NCI-H460 (cell line): ENCODE results near the gene CNTNAP2. TPM values are rescaled to one million over a fixed set of nuclear protein-coding genes. Genes with fewer than 3 reads are reported as not detected.
"Not testable (repeated sequence)": the region's sequence is repeated elsewhere in the genome, so short reads cannot be mapped to it uniquely, and the experiment has no call there.

Source experiments
- DNase-seq: peaks from one replicate; pipeline ENCODE4 v3.0.0-alpha.2; 2016; ENCODE audit warnings: low read depth; ENCODE audit errors: extremely low read depth
- total RNA-seq: library from RNA; depleted of rRNA; stranded (reverse); fragments of >200 nt; shearing (Covaris generic); gene quantifications from 2 replicates; pipeline ENCODE4 v1.2.3, GENCODE V29; 2014

The CNTNAP2 gene
- total RNA-seq, 1 experiment from 2014 or later = 0.15 TPM

DNA sequence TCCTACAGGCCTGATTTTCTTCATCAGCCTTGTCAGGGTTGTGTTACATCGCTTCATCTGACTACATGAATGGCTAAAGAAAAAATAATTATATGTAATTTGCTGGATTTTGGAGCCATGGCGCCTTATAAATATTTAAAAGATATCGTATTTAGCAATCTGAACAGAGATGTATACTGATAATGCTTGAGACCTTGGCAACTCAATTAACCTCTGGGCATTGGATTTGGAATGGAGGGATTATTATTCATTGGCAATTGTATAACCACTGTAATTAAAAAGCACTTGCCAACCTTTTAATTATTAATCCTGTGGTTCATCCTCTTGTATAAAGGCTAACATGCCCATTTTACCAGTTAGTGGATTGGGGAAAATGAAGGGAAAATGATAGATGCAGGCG is 745.1 kb downstream of the CNTNAP2 start:
- DNase-seq = no peak

DNA sequence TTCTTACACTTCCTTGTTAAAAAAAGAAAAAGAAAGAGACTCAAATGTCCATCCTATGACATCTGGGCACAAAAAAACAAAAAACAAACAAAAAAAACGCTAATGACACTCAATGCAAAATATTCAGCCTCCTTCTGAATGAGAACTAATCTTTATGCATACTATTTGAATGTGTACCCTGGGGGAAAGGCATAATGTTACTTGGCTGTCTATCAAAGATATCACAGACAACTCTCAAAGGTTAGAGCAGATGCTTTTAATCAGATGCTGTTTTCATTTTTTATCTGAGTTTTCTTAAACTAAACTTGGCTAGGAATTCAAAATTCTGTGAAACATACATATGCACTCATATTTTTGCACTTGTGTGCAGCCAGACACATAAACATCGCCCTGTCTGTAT is 745.8 kb downstream of the CNTNAP2 start:
- no peak for DNase-seq

DNA sequence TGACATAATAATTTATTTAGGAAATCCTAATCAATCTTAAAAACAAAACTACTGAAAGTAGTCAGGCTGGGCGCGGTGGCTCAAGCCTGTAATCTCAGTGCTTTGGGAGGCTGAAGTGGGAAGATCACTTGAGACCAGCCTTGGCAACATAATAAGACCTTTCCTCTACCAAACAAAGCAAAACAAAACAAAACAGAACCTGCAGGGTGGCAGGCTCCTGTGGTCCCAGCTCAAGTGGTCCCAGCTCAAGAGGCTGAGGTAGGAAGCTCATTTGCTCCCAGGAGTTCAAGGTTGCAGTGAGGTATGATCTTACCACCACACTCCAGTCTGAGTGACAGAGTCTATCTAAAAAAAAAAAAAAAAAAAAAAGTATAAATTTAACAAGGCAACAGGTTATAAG is 748.0 kb downstream of the CNTNAP2 start:
- DNase-seq = no peak

DNA sequence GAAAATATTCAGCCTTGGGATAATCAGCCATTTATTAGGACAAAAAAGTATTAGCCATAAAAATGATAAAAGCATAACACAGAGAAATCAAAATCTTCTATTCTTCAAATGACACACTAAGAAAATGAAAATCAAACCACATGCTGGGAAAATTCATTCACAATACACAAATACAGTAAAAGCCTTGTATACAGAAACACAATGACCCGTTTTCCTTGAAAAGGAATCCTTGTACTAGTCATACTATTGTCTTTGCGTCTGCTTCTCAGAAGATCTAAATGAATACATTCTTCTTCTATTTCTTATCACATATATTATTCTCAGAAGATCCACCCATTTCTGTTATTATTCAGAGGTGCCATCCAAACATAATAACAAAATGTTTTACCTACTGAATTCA is 749.1 kb downstream of the CNTNAP2 start:
- no peak for DNase-seq

DNA sequence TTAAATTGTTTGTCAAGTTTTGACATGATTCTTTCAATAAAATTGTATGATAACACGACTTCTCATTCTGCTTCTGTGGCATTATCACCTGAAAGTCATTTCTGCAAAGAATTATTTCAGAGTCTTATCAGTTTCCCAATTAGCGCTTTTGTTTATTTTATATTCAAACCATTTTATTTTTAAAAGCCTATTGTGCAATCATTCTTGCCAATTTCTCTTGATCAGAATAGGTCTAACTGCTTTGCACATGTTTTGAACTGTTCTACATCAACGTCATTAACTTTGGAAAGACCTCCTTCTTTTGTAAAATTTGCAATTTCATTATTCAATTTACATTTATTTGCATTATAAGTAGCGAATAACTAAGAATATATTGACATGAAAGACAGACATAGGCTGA is 758.1 kb downstream of the CNTNAP2 start:
- DNase-seq = no peak

DNA sequence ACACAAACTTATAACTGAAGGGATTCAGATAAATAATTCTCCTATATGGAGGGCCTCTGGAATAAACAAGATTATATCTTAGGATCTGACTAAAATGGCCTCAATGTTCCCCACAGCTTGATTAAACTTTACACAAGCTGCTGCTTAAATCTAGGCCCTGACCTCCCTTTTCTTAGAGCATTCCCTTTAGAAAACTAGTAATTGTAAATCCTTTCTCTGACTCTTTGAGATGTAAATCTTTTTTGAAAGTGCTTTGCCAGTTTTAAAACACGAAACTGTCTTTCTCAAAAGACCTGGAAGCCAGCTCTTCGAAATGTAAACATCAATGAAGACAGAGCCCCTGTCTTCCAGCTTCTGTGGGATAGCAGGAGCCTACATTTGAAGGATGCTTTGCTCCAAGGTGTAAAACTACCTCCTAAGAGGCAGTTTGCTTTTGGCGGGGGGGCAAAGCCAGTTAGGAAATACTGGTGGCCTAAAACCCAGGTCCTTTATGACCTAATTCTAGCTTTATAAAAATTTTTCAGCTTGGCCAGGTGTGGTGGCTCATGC is 758.7 kb downstream of the CNTNAP2 start:
- no peak for DNase-seq

DNA sequence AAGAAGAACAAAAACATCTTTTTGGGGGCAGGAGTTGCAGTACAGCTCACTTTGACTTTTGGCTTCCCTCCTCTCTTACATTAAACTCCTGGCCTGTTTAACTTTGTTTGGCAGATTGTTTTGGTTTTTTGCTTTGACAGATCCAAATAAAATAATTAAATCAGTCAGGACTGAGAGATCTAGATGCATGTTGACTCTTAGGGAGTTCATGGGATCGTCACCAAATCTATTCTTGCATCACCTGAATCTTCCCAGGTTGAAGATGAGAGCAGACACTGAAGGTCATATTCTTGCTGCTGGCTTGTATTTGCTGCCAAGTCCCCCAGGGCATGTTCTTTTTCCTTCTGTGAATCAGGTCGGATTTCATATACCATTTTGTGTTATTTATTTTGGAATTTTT is 759.4 kb downstream of the CNTNAP2 start:
- no peak for DNase-seq

DNA sequence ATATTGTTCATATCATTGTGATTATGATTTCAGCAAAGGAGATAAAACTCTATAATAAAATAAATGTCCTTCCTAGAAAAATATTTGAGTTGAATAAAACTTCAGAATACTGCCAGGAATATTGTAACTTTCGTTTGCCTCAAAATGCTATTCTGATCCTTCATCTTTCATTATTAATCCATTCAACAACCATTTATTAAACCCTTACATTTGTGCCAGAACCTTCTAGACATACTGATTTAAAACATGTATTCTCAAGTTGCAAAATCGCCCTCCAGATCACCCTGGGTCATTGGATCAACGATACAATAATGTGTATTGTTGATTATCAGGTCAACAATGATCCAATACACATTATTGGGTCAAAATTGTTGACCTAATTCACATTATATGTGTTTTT is 759.8 kb downstream of the CNTNAP2 start:
- DNase-seq = no peak

DNA sequence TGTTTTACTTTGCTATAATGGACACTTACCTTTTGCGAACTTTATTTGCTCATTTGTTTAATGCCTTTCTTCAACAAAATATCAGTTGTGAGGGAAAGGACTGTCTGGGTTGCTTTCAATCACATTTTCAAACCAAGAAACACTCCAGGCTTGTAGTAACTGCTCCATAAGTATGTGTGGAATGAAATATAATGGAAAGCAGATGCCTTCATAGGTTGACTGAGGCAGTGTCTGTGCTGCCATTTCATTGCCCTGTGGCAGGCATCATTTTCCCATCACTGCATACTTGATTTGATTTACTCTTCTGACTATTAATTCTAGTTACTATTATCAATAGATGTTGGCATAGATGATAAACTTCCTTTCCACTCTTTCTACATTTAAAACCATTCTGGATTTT is 762.3 kb downstream of the CNTNAP2 start:
- no peak for DNase-seq

DNA sequence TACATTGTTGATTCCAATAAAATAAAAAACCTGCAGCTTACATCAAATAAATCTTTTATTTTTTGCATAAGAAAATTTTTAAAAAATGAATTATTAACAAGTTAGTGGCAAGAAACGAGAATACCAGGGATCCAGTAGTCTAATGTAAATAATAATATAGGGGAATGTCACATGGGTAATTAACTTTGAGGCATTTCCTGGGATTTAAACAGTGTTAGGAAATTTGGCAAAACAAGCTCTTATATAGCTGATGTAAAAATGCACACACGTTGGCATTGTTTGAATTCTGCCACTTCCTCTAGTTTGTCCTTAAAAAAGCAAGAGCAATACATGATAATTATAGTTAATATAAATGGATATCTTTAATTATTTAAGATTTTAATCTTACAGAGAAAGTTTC is 768.6 kb downstream of the CNTNAP2 start:
- no peak for DNase-seq

DNA sequence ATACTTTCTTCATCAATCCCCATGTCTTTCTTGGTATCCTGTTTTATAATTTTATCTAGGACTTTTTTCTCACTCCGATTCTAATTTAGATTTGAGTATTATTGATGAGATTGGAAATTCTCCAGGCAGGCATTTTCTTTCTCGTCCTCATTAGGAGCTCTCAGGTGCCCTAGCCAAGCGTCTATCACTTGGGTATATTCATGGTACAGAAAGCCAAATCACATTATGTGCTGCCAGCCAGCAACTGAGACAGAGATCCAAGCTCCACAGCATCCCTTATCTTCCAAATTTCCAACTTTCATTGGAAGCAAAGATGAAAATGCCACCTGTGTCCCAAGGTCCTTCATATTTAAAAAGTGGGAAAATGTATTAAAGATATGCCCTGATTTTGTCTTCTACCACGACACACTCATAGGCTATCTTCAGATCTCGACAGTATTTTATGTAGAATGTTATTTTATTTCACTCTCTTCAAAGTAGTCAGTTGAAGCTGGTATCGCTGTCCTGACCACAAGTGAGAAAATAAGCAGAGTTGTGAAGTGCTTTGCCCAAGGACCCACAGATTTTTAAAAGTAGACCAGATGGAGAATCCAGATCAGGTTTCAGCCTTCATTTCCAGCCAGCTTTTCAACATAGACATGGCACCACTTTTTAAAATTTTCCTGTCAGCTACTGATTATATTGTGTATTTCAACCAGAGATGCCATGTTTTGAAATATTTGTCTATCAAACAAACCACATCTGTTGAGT is 773.4 kb downstream of the CNTNAP2 start:
- no peak for DNase-seq

DNA sequence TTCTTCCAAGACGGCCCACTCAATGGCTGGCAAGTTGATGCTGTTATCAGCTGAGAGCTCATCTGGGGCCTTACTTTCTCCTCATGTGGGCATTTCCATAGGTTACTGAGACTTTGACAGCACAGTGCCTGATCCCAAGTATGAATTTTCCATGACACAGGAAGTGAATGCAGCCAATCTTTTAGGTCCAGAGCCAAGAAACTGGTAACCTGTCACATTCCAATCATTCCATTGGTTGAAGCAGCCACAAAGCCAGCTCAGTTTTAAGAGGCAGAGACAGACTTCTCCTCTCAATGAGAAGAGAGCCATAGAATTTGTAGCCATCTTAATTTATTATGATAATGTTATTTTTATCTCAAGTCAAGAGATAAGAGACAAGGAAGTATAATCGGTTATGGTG is 775.5 kb downstream of the CNTNAP2 start:
- no peak for DNase-seq

DNA sequence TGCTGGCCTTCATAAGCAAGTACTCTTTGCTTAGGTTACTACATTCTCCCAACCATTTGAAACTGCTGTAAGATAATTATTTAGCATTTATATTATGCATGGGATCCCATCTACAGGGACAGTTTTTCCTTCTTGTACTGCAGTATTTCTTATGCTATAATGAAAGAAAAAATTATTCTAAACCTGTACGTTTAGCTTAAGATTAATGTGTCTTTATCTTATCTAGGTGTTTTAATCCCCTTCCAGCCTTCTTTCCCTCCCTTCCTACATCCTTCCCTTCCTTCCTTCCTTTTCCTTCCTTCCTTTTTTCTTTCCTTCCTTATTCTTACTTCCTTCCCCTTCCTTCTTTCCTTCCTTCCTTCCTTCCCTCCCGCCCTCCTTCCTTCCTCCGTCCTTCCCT is 778.3 kb downstream of the CNTNAP2 start:
- DNase-seq = no peak

DNA sequence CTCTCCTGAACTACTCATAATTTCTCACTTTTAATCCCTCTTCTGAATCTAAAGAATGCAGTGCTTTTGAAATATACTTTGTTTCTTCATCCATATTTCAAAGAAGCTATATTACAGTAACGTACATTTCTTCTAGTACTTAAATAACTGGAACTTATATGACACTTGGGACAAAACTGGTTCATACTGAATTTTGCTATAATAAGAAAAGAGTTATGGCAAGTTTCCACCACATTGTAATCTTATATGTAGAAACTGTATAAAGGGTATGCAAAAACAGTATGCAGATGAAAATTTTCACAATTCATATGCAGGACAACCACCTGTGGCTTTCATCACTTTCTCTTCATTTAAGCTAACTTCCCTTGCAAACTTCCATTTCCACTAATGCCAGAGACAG is 785.7 kb downstream of the CNTNAP2 start:
- DNase-seq = no peak

DNA sequence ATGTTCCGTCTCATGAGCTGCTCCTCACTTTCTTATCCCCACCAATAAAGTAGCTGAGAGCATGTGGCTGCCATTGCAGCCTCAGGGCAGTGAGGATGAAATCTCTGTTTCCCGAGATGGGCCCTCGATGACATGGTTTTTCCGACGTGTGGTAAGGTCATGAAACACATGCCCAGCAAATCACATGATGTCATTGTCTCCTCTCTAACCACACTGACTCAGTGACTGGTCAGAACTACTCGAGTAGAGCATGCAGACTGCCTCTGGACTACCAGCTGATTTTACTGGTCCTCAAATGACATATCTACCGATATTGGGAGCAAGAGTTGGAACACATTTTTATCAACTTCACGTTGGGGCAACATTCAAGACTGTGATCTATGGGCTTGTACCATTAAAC is 786.1 kb downstream of the CNTNAP2 start:
- no peak for DNase-seq

DNA sequence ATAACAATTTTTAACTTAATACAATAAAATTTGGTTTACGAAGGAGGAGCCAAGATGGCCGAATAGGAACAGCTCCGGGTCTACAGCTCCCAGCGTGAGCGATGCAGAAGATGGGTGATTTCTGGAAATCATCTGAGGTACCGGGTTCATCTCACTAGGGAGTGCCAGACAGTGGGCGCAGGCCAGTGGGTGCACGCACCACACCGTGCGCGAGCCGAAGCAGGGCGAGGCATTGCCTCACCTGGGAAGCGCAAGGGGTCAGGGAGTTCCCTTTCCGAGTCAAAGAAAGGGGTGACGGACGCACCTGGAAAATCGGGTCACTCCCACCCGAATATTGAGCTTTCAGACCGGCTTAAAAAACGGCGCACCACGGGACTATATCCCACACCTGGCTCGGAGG is 789.1 kb downstream of the CNTNAP2 start:
- not testable (repeated sequence) for DNase-seq

DNA sequence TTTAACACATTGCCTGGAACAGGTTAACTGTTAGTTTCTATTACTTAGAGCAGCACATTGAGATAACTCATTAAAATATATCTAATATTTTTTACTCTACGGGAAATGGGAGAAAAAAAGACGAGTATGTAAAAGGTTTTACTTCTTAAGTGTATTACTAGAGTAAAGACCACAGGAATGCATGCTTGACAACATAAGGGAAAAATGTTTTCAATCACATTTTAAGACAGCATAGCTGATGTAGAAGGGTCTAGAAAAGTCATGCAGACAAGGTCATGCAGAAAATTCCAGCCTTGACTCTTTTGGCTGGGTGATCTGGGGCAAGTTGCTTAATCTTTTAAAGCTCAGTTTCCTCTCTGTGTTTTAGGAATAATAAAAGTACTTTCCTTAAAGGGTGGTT is 806.2 kb downstream of the CNTNAP2 start:
- DNase-seq = no peak

DNA sequence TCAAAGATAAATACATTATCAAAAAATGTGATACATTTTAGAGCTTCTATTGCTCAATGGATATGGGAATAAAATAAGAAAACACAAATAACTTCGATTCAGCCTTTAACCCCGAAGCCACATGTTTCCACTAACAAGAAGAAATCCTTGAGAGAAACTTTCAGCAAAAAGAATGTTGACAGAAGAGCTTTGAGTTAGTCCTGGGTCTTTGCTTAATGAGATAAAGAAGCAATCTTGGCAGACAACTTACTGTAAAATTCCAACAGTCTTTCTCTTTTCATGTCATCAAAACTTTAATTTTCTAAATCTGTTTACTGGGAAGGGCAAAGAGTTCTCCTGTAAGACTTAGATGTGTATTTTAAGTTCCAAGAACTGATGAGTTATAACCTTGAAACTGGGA is 810.2 kb downstream of the CNTNAP2 start:
- no peak for DNase-seq

DNA sequence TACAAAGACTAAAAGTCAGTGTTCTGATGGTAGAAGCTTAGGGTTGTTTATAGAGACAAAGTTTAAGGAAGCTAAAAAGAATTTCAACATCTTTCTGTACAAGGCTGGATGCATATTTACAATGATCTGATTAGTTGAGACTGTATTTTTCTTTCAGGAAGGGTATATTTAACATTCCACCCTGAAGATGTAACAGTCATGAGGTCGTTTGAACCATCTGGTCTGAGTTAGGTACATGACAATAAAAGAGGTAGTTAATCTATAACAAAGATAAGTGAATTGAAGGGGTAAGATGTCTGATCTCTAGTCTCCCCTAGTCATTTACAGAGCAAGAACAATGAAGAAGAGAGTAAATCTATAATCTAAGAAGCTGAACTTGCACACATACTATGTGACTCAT is 821.2 kb downstream of the CNTNAP2 start:
- DNase-seq = no peak

DNA sequence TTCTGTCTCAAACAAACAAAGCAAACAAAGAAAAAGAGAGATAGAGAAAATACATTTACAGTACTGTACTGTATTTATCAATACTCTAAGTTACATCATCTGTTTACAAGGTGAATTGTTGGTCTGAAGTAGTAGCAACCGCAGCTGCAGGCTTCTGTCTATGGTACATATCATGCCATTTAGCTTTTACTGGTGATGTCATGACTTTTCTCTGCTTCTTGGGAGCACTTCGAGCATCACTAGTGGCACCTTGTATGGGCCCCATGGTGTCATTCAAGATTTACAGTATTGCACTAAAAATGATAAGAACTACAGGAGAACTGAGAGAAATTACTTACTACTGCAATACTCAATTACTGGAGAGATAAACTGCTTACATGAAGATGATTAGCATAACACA is 826.9 kb downstream of the CNTNAP2 start:
- DNase-seq = no peak

DNA sequence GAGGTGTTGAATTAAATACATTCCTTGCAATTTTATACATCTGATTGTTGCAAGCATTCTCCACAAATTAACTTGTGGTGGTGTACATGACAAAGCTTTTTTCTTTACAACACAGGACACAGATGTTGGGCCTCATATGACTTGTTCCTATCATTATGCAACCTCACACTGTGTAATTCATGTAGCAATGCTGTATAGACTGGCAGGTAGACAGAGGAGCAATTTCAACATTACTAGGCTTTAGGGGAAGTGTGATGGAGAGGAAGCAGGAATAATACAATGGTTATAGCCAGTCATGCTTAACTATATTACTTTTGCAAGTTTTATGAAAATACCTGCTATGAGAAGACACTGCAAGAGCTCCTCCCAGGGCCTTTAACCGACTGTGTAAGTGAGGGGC is 832.1 kb downstream of the CNTNAP2 start:
- no peak for DNase-seq

DNA sequence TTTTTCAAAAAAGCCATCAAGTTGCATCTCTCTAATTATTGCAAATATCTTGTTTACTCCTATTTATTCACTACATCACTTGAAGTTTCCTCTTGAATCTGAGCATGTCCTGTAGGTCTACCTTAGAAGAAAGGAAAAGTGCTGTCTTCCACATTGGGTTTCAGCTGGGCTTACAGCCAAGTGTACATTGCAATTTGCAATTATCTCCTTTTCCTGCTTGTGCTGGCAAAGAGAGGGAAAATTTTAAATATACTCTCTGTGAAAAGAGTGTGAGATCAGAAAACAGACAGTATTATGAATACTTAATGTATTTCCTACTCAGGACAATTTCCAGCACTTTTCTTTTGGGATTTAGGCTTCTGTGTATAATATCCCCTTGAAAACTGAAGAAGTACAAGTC is 839.7 kb downstream of the CNTNAP2 start:
- no peak for DNase-seq

DNA sequence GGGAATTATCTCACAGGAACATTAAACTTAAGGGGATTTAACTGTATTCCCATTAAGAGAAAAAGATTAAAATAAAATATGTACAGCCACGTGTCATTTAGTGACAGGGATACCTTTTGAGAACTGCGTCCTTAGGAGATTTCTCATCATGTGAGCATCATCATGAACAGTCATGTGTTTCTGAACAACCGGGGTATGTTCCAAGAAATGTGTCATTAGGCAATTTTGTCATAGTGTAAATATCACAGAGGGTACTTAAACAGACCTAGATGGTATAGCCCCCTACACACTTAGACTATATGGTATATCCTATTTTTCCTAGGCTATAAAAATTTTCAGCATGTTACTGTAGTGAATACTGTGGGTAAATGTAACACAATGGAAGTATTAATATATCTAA is 840.3 kb downstream of the CNTNAP2 start:
- DNase-seq = no peak
